ENCODE measurements around the gene ATF2.

- TF ChIP-seq CTCF (IDR thresholded peaks at IDR 0.05; ENCODE audit: low read depth, low read length) (no peak), EZH2phosphoT487 (IDR thresholded peaks at IDR 0.05; ENCODE audit: low read depth) (no peak)
These were observed 12.7 kb upstream of the ATF2 start for GRCh38 chr2:175180701-175181103.

Data from OCI-LY3 (cell line).